ENCODE results near the gene OR4S2. TPM values are rescaled to one million over a fixed set of nuclear protein-coding genes. Genes with fewer than 3 reads are reported as not detected.

OR4S2 gene
- total and polyA plus RNA-seq, 2 donors from 2014 or later: not detected

DNA sequence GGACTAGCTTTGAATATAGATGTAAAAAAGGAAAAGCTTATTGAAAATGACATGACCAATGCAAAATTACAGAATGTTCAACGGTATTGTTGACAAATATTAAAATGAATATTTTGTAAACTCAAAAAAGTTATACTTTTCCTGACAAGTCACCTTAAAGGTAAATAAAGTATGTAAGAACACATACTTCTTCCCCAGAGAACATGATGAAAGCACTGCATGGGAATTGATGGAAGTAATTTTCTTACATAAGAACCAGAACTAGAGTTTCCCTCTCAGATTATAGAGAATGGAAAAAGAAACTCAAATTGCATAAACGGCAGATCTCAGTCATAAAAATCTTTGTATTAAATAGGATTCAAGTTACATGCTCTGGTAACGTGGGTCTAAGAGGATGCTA lies 13.3 kb upstream of the OR4S2 start, which contains the start of gene OR4P4:
TSS of gene OR4P4 (plus strand) at position 301 of the 400 bp plus-strand sequence.
- H3K27me3 ChIP-seq (ENCODE audit: control insufficient read depth, insufficient read depth, low read length): no peaks in the 10 kb centered on the region

DNA sequence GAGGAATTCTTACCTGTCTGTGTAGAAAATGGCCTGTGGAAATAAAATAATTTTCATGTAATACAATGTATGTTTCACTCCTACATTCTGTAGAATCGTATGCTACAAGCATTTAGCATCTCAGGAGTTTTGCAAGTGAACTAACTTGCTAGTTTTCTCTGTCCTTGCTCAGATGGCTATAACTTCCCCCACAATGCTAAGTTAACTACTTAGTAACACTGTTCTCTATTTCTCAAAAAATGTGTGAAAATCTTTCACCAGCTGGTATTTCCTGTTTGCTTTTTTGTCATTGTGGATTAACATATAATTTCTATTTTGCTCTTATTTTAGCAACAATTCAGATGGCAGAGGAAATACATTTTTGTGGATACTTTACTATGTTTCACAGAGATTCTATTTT lies 4.4 kb downstream of the OR4S2 start:
- no peak for DNase-seq
- H3K9me3 ChIP-seq (ENCODE audit: control insufficient read depth in 2 of 3, insufficient read depth in 1 of 3, low read length in 3 of 3): no peaks in the 10 kb centered on the region
- no peaks in the 10 kb centered on the region for H3K27me3 ChIP-seq (ENCODE audit: control insufficient read depth, insufficient read depth, low read length)
- intact Hi-C loops (cut with DNase I): no loop called here
- no peak overlapping the region for H3K27ac ChIP-seq (ENCODE audit: low read depth in 2 of 2, low read length in 2 of 2)
- no peaks in the 10 kb centered on the region for H3K36me3 ChIP-seq (ENCODE audit: control insufficient read depth in 2 of 3, insufficient read depth in 3 of 3, low read length in 3 of 3)
- H3K4me1 ChIP-seq (ENCODE audit: control insufficient read depth in 2 of 3, insufficient read depth in 2 of 3, low read depth in 1 of 3, low read length in 3 of 3): no peaks in the 10 kb centered on the region
- H3K9ac ChIP-seq (ENCODE audit: low read length in 3 of 3): no peak overlapping the region
- TF ChIP-seq, protein P1, sequence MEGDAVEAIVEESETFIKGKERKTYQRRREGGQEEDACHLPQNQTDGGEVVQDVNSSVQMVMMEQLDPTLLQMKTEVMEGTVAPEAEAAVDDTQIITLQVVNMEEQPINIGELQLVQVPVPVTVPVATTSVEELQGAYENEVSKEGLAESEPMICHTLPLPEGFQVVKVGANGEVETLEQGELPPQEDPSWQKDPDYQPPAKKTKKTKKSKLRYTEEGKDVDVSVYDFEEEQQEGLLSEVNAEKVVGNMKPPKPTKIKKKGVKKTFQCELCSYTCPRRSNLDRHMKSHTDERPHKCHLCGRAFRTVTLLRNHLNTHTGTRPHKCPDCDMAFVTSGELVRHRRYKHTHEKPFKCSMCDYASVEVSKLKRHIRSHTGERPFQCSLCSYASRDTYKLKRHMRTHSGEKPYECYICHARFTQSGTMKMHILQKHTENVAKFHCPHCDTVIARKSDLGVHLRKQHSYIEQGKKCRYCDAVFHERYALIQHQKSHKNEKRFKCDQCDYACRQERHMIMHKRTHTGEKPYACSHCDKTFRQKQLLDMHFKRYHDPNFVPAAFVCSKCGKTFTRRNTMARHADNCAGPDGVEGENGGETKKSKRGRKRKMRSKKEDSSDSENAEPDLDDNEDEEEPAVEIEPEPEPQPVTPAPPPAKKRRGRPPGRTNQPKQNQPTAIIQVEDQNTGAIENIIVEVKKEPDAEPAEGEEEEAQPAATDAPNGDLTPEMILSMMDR (IDR thresholded peaks at IDR 0.05; ENCODE audit: borderline replicate concordance, extremely low read depth, insufficient read depth): no peak
- FAIRE-seq: no peak
- no peak overlapping the region for H3K4me3 ChIP-seq (ENCODE audit: low read length in 3 of 3)

More for the DNA sequence above, 13.3 kb upstream of the OR4S2 start, which contains the start of gene OR4P4:
- DNase-seq (no peak), FAIRE-seq (no peak)
- Histone ChIP-seq H3K9ac (ENCODE audit: low read length in 3 of 3) (no peak within 1 kb of the TSS), H3K27ac (ENCODE audit: low read depth in 2 of 2, low read length in 2 of 2) (no peak within 1 kb of the TSS), H3K4me1 (ENCODE audit: control insufficient read depth in 2 of 3, insufficient read depth in 2 of 3, low read depth in 1 of 3, low read length in 3 of 3) (no peaks in the 10 kb centered on the region), H3K4me3 (ENCODE audit: low read length in 3 of 3) (no peak within 1 kb of the TSS), H3K36me3 (ENCODE audit: control insufficient read depth in 2 of 3, insufficient read depth in 3 of 3, low read length in 3 of 3) (no peaks in the 10 kb centered on the region), H3K9me3 (ENCODE audit: control insufficient read depth in 2 of 3, insufficient read depth in 1 of 3, low read length in 3 of 3) (no peaks in the 10 kb centered on the region)
- intact Hi-C loops (cut with DNase I): no loop called here
- TF ChIP-seq, protein P1 (IDR thresholded peaks at IDR 0.05; ENCODE audit: borderline replicate concordance, extremely low read depth, insufficient read depth): no peak

DNA sequence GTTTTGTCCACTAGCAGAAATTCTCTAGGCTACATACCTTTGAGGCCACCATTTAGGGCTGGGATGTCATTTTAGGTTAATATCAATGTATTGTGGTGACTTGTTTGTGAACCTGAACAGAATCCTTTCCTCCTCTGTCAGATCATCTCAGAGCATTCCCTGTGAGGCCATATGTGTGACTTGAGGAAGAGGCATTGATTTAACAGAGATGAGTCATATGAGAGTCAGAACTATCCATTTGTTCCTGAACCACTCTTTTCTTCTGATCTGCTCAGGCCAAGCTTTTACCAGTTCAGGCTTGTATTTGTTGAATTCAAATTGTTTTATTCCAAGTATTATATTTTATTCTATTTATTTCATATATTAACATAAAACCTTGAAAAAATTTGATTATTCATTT lies 7.0 kb downstream of the OR4S2 start:
- no peak for DNase-seq
- Histone ChIP-seq H3K27ac (ENCODE audit: low read depth in 2 of 2, low read length in 2 of 2) (no peak overlapping the region), H3K4me1 (ENCODE audit: control insufficient read depth in 2 of 3, insufficient read depth in 2 of 3, low read depth in 1 of 3, low read length in 3 of 3) (no peaks in the 10 kb centered on the region), H3K36me3 (ENCODE audit: control insufficient read depth in 2 of 3, insufficient read depth in 3 of 3, low read length in 3 of 3) (no peaks in the 10 kb centered on the region), H3K27me3 (ENCODE audit: control insufficient read depth, insufficient read depth, low read length) (no peaks in the 10 kb centered on the region), H3K4me3 (ENCODE audit: low read length in 3 of 3) (no peak overlapping the region), H3K9me3 (ENCODE audit: control insufficient read depth in 2 of 3, insufficient read depth in 1 of 3, low read length in 3 of 3) (no peaks in the 10 kb centered on the region), H3K9ac (ENCODE audit: low read length in 3 of 3) (no peak overlapping the region)
- FAIRE-seq: no peak
- intact Hi-C loops (cut with DNase I): no loop called here
- TF ChIP-seq, protein P1 (IDR thresholded peaks at IDR 0.05; ENCODE audit: borderline replicate concordance, extremely low read depth, insufficient read depth): no peak

DNA sequence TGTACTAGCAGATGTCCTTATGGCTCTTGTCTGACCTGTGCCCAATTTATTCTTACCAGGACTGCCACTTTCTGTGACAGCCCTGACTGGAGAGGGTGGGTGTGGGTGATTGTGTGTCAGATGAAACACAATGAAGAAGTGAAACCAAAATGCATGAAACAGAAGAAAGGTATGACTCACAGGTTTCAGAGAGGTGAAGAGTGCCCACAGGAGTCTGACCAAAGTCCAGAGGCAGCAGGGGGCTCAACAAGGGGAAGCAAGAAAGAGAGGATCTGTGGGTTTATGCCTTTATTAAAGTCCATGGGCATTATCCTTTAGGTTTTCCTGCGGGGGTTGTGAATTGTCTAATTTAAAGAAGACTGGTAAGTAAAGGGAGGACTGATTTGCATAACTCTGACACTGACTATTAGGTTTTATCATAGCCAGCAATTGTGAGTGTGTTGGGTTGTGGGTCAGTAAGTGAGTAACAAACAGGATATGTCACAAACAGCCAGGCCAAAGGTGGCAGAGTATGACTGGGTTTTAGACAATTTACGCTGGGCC lies 10.0 kb downstream of the OR4S2 start:
- Histone ChIP-seq H3K27me3 (ENCODE audit: control insufficient read depth, insufficient read depth, low read length) (no peaks in the 10 kb centered on the region), H3K27ac (ENCODE audit: low read depth in 2 of 2, low read length in 2 of 2) (no peak overlapping the region), H3K4me3 (ENCODE audit: low read length in 3 of 3) (no peak overlapping the region), H3K9me3 (ENCODE audit: control insufficient read depth in 2 of 3, insufficient read depth in 1 of 3, low read length in 3 of 3) (no peaks in the 10 kb centered on the region), H3K36me3 (ENCODE audit: control insufficient read depth in 2 of 3, insufficient read depth in 3 of 3, low read length in 3 of 3) (no peaks in the 10 kb centered on the region), H3K4me1 (ENCODE audit: control insufficient read depth in 2 of 3, insufficient read depth in 2 of 3, low read depth in 1 of 3, low read length in 3 of 3) (no peaks in the 10 kb centered on the region), H3K9ac (ENCODE audit: low read length in 3 of 3) (no peak overlapping the region)
- TF ChIP-seq, protein P1 (IDR thresholded peaks at IDR 0.05; ENCODE audit: borderline replicate concordance, extremely low read depth, insufficient read depth): no peak
- FAIRE-seq: no peak
- intact Hi-C loops (cut with DNase I): no loop called here
- no peak for DNase-seq
